Measurements from ENCODE around the gene NARF. TPM values are rescaled to one million over a fixed set of nuclear protein-coding genes. Genes with fewer than 3 reads are reported as not detected.
"Not testable (repeated sequence)": the region's sequence is repeated elsewhere in the genome, so short reads cannot be mapped to it uniquely, and the experiment has no call there.

The NARF gene
- total RNA-seq, 1 donor, result 80.5 TPM

GRCh38 chr17:82496529-82497434 is 38.2 kb downstream of the NARF start:
- DNase-seq (ENCODE audit: low read depth in 2 of 3, low spot score in 2 of 3), result peak; percentile 79 to 92 (median 91)

GRCh38 chr17:82497483-82498405 is 39.2 kb downstream of the NARF start:
- DNase-seq (ENCODE audit: low read depth in 2 of 3, low spot score in 2 of 3), result peak in 2 of 3 donors; percentile 48 to 54

GRCh38 chr17:82502207-82502606 is 43.7 kb downstream of the NARF start:
- DNase-seq (ENCODE audit: low read depth in 2 of 3, low spot score in 2 of 3), result no peak

GRCh38 chr17:82503094-82503727 is 44.7 kb downstream of the NARF start:
- no peak for DNase-seq (ENCODE audit: low read depth in 2 of 3, low spot score in 2 of 3)

- no peak for DNase-seq (ENCODE audit: low read depth in 2 of 3, low spot score in 2 of 3)
Measured at GRCh38 chr17:82503728-82504308, 45.3 kb downstream of the NARF start.

- no peak for DNase-seq (ENCODE audit: low read depth in 2 of 3, low spot score in 2 of 3)
Measured at GRCh38 chr17:82505296-82505695, 46.8 kb downstream of the NARF start.

GRCh38 chr17:82506402-82506801 is 47.9 kb downstream of the NARF start:
- DNase-seq (ENCODE audit: low read depth in 2 of 3, low spot score in 2 of 3), result not testable (repeated sequence)

GRCh38 chr17:82507631-82508175 is 49.2 kb downstream of the NARF start:
- DNase-seq (ENCODE audit: low read depth in 2 of 3, low spot score in 2 of 3), result no peak

GRCh38 chr17:82511642-82512041 is 53.1 kb downstream of the NARF start:
- not testable (repeated sequence) for DNase-seq (ENCODE audit: low read depth in 2 of 3, low spot score in 2 of 3)

- DNase-seq (ENCODE audit: low read depth in 2 of 3, low spot score in 2 of 3), result not testable (repeated sequence)
Measured at GRCh38 chr17:82513864-82514263, 55.3 kb downstream of the NARF start.

- no peak for DNase-seq (ENCODE audit: low read depth in 2 of 3, low spot score in 2 of 3)
Measured at GRCh38 chr17:82517230-82517865, 58.8 kb downstream of the NARF start.

GRCh38 chr17:82518826-82519810 is 60.6 kb downstream of the NARF start, which contains the start of gene FOXK2:
TSS of gene FOXK2 (plus strand) at chr17:82519732. CDS start at chr17:82519889, 157 bp downstream.
- peak; percentile 84 to 94 (median 94) for DNase-seq (ENCODE audit: low read depth in 2 of 3, low spot score in 2 of 3)

- peak in 2 of 3 donors; percentile 31 to 40 for DNase-seq (ENCODE audit: low read depth in 2 of 3, low spot score in 2 of 3)
Measured at GRCh38 chr17:82519971-82520903, 61.7 kb downstream of the NARF start.

GRCh38 chr17:82524540-82524939 is 66.0 kb downstream of the NARF start:
- no peak for DNase-seq (ENCODE audit: low read depth in 2 of 3, low spot score in 2 of 3)

GRCh38 chr17:82525712-82526111 is 67.2 kb downstream of the NARF start:
- DNase-seq (ENCODE audit: low read depth in 2 of 3, low spot score in 2 of 3), result no peak

- DNase-seq (ENCODE audit: low read depth in 2 of 3, low spot score in 2 of 3), result no peak
Measured at GRCh38 chr17:82527898-82528297, 69.4 kb downstream of the NARF start.
